Heart left ventricle (tissue), 13 donors: ENCODE measurements around the gene NGEF.

Source experiments
- CTCF ChIP-seq, 12 donors: fragments of 200-600 bp; sonication (generic) in 4 of 12; IDR thresholded peaks; one replicate each; pipeline versions ENCODE4 v1.5.0 to v1.8.0; 2018 to 2022; ENCODE audit warnings: antibody characterized with exemption in 12 of 12, mild to moderate bottlenecking in 5 of 12
- POLR2A ChIP-seq, 2 donors: fragments of 450-650 bp; IDR thresholded peaks; one replicate each; pipeline ENCODE4 v1.6.1; 2017; ENCODE audit warnings: antibody characterized with exemption in 2 of 2, mild to moderate bottlenecking in 2 of 2, moderate library complexity in 2 of 2
- donor health status: ischemic (EF 13 %, LVEDD 7.1; RV severe dilation, severe dysfunction).
- donor health status: DM: no; HTN: yes; CAD: no.
- donor health status: DM: no; HTN: no; CAD: no.
- donor health status: ischemic (EF 25% LVEDD 6.9; RV normal size, moderate dysfunction).
- donor health status: ischemic (EF 25% LVEDD 5.7; RV mildly dilated, moderate dysfunction).
- donor health status: ischemic (EF 35%, LVEDD 5.7; RV mildly dilated, moderate dysfunction).
- donor health status: nonischemic (EF 11% LVEDD 7.7; RV severe dilation, severe dysfunction).
- donor health status: DM: yes; HTN: yes; CAD: no.
- donor health status: PGD.
- donor health status: ischemic (EF 29% LVEDD 5.4; RV normal size, mild dysfunction).
- donor health status: nonischemic (EF 23%, LVEDD 6.1; RV moderate dilation, normal function).

GRCh38 chr2:232879618-232880494 is 133.2 kb downstream of the NGEF start:
- TF ChIP-seq POLR2A (IDR thresholded peaks at IDR 0.05) = no peak
- no peak for TF ChIP-seq CTCF (IDR thresholded peaks at IDR 0.05)
